Upper lobe of right lung (tissue), 1 donor: ENCODE data around the gene SLC39A11. TPM values are rescaled to one million over a fixed set of nuclear protein-coding genes. Genes with fewer than 3 reads are reported as not detected.
A peak's percentile ranks its signal among the peaks of the same experiment; 100 is the strongest.

Source experiments
- ATAC-seq: fragments of 200-7000 bp; cut with Tn5 transposase; one replicate; pipeline ENCODE4 v1.9.1; 2020; ENCODE audit warnings: mild to moderate bottlenecking, moderate library complexity
- DNase-seq: peaks from one replicate; pipeline ENCODE4 v3.0.0-alpha.2; 2020
- H3K27ac ChIP-seq: fragments of 200-600 bp; one replicate; pipeline ENCODE4 v1.8.0; 2022
- H3K27me3 ChIP-seq: fragments of 200-600 bp; one replicate; pipeline ENCODE4 v1.8.0; 2022; ENCODE audit warnings: mild to moderate bottlenecking
- H3K36me3 ChIP-seq: fragments of 200-600 bp; one replicate; pipeline ENCODE4 v1.8.0; 2022
- H3K4me1 ChIP-seq: fragments of 200-600 bp; one replicate; pipeline ENCODE4 v1.8.0; 2022
- H3K4me3 ChIP-seq: fragments of 200-600 bp; one replicate; pipeline ENCODE4 v1.8.0; 2022; ENCODE audit warnings: mild to moderate bottlenecking
- H3K9me3 ChIP-seq: fragments of 200-600 bp; one replicate; pipeline ENCODE4 v1.8.0; 2022
- CTCF ChIP-seq: fragments of 200-600 bp; IDR thresholded peaks from one replicate; pipeline ENCODE4 v1.8.0; 2022; ENCODE audit warnings: antibody characterized with exemption
- intact Hi-C: fragments of 100-400 bp; cut with DNase I; formaldehyde crosslinking; loops from one replicate; pipeline ENCODE4 v1.11.0; 2022
- total RNA-seq: library from RNA; stranded (reverse); fragmentation: NEBNext Ultra II Directional; extraction: Animal tissue kit (Norgen Biotek cat#: 25700); gene quantifications from one replicate; pipeline ENCODE4 v1.2.1, GENCODE V29; 2021
- donor health status: DM: no; HTN: yes; CAD: no; lungs with severe emphysema.

Gene SLC39A11
- total RNA-seq, 1 donor from 2014 or later, result 33.7 TPM

GRCh38 chr17:72691017-72691416 is 401.5 kb downstream of the SLC39A11 start:
- ATAC-seq, result no peak
- Histone ChIP-seq H3K36me3 (no peaks in the 10 kb centered on the region), H3K4me1 (no peaks in the 10 kb centered on the region), H3K27ac (no peak overlapping the region), H3K4me3 (no peak overlapping the region), H3K9me3 (no peaks in the 10 kb centered on the region), H3K27me3 (no peaks in the 10 kb centered on the region)
- intact Hi-C loops, result no loop called here
- TF ChIP-seq CTCF, result no peak
- no peak for DNase-seq

- no peaks in the 10 kb centered on the region for H3K27me3 ChIP-seq
- intact Hi-C loops, result no loop called here
- H3K4me1 ChIP-seq, result peaks cover 4% of the 10 kb centered on the region
- no peaks in the 10 kb centered on the region for H3K9me3 ChIP-seq
- no peaks in the 10 kb centered on the region for H3K36me3 ChIP-seq
- H3K4me3 ChIP-seq, result no peak overlapping the region
- DNase-seq, result no peak
- TF ChIP-seq CTCF, result no peak
- no peak for ATAC-seq
- no peak overlapping the region for H3K27ac ChIP-seq
Observed at GRCh38 chr17:72687886-72688285, 404.6 kb downstream of the SLC39A11 start.

- ATAC-seq (no peak), DNase-seq (no peak)
- H3K9me3 ChIP-seq, result no peaks in the 10 kb centered on the region
- H3K27me3 ChIP-seq, result no peaks in the 10 kb centered on the region
- peaks cover 4% of the 10 kb centered on the region for H3K4me1 ChIP-seq
- intact Hi-C loops, result no loop called here
- no peak for TF ChIP-seq CTCF
- no peaks in the 10 kb centered on the region for H3K36me3 ChIP-seq
- no peak overlapping the region for H3K4me3 ChIP-seq
- H3K27ac ChIP-seq, result peak overlapping the region; percentile 65
Observed at GRCh38 chr17:72684405-72685020, 408.0 kb downstream of the SLC39A11 start.

GRCh38 chr17:72683506-72684404 is 408.7 kb downstream of the SLC39A11 start:
- DNase-seq (peak; percentile 74), ATAC-seq (peak; percentile 89)
- H3K27ac ChIP-seq, result peak overlapping the region; percentile 65
- TF ChIP-seq CTCF, result no peak
- intact Hi-C loops, result no loop called here
- H3K36me3 ChIP-seq, result no peaks in the 10 kb centered on the region
- no peaks in the 10 kb centered on the region for H3K27me3 ChIP-seq
- H3K4me1 ChIP-seq, result peaks cover 4% of the 10 kb centered on the region
- H3K4me3 ChIP-seq, result no peak overlapping the region
- H3K9me3 ChIP-seq, result no peaks in the 10 kb centered on the region

- ATAC-seq, result no peak
- Histone ChIP-seq H3K4me3 (no peak overlapping the region), H3K36me3 (no peaks in the 10 kb centered on the region), H3K9me3 (no peaks in the 10 kb centered on the region), H3K27me3 (no peaks in the 10 kb centered on the region), H3K4me1 (peaks cover 4% of the 10 kb centered on the region), H3K27ac (no peak overlapping the region)
- intact Hi-C loops, result no loop called here
- no peak for TF ChIP-seq CTCF
- no peak for DNase-seq
Observed at GRCh38 chr17:72682605-72683004, 409.9 kb downstream of the SLC39A11 start.
